Memory B cell (primary cell): Measurements from ENCODE around the gene HOXB5.

Source experiments
- ATAC-seq: fragments of 150-1000 bp; cut with Tn5 transposase; 2 replicates; pipeline ENCODE4 v1.10.0; 2021; ENCODE audit warnings: low read depth, mild to moderate bottlenecking, moderate library complexity
- DNase-seq, 2 donors: peaks; one replicate each; pipeline ENCODE4 v3.0.0; 2022; ENCODE audit warnings: low spot score in 2 of 2
- H3K27ac Mint-ChIP-seq: one replicate; pipeline ENCODE4 v1.8.0; 2022; ENCODE audit warnings: mild to moderate bottlenecking, moderate library complexity, mixed read lengths
- H3K27me3 Mint-ChIP-seq: one replicate; pipeline ENCODE4 v1.8.0; 2022; ENCODE audit warnings: mixed read lengths
- H3K36me3 Mint-ChIP-seq: one replicate; pipeline ENCODE4 v1.8.0; 2022; ENCODE audit warnings: mild to moderate bottlenecking, mixed read lengths
- H3K4me1 Mint-ChIP-seq: one replicate; pipeline ENCODE4 v1.8.0; 2022; ENCODE audit warnings: mixed read lengths
- H3K4me3 Mint-ChIP-seq: one replicate; pipeline ENCODE4 v1.8.0; 2022; ENCODE audit warnings: mild to moderate bottlenecking, moderate library complexity, mixed read lengths
- H3K9me3 Mint-ChIP-seq: one replicate; pipeline ENCODE4 v1.8.0; 2022; ENCODE audit warnings: mixed read lengths

HOXB5 gene

GRCh38 chr17:48593126-48593829 lies at the start of gene HOXB5:
Gene HOXB5, minus strand, starts transcription at chr17:48593779. Its CDS starts 97 bp downstream, at chr17:48593682.
- ATAC-seq = peak; percentile 16

DNA sequence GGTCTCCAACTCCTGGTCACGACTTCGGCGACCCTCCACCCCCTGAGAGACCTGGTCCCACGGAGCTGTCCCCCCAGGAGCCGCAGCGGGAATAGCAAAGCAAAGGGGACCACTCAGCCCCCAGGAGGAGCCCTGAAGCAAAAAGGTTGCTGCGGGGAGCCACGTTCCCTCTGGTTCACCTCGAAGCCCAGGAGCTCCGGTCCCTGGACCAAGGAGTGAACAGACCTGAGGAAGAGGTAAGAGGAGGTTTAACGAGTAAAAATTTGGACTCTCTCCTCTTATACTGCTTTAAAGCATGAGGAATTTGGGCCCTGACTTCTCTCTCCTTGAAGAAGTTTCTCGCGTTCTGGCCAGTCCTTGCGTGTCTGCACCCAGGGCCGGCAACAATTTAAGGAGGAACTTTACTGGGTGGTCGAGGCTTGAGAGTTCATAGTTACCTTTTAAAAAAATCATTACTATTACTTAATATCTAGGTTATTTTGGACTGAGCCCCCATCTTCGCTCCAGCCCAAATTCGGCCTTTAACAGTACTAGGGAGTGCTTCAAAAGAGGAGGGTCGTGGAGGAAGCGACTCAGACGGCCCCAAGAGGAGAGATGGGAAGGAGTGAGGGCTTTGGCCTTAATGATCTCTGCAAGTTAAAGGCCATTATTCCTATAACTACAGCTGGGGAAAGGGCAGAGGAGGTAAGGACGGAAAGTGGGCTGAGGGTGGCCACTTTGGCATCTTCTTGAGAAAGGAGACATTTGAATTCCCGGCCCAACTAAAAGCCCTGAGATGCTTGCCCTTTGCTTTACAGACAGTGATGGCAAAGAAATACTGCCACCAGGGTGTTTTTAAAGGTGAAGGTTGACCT lies 49.5 kb upstream of the HOXB5 start:
- no peaks in the 10 kb centered on the region for H3K9me3 Mint-ChIP-seq
- DNase-seq (no peak), ATAC-seq (no peak)
- no peak overlapping the region for H3K4me3 Mint-ChIP-seq
- H3K27ac Mint-ChIP-seq = no peak overlapping the region
- peaks cover 21% of the 10 kb centered on the region for H3K27me3 Mint-ChIP-seq
- peaks cover 17% of the 10 kb centered on the region for H3K4me1 Mint-ChIP-seq
- H3K36me3 Mint-ChIP-seq = no peaks in the 10 kb centered on the region

More at GRCh38 chr17:48593126-48593829, at the start of gene HOXB5:
- peak within 1 kb of the TSS; percentile 64 for H3K27ac Mint-ChIP-seq
- H3K36me3 Mint-ChIP-seq = no peaks in the 10 kb centered on the region
- H3K4me1 Mint-ChIP-seq = peaks cover 25% of the 10 kb centered on the region
- H3K27me3 Mint-ChIP-seq = peaks cover 54% of the 10 kb centered on the region
- peak within 1 kb of the TSS; percentile 58 for H3K4me3 Mint-ChIP-seq
- H3K9me3 Mint-ChIP-seq = no peaks in the 10 kb centered on the region
- DNase-seq = no peak

DNA sequence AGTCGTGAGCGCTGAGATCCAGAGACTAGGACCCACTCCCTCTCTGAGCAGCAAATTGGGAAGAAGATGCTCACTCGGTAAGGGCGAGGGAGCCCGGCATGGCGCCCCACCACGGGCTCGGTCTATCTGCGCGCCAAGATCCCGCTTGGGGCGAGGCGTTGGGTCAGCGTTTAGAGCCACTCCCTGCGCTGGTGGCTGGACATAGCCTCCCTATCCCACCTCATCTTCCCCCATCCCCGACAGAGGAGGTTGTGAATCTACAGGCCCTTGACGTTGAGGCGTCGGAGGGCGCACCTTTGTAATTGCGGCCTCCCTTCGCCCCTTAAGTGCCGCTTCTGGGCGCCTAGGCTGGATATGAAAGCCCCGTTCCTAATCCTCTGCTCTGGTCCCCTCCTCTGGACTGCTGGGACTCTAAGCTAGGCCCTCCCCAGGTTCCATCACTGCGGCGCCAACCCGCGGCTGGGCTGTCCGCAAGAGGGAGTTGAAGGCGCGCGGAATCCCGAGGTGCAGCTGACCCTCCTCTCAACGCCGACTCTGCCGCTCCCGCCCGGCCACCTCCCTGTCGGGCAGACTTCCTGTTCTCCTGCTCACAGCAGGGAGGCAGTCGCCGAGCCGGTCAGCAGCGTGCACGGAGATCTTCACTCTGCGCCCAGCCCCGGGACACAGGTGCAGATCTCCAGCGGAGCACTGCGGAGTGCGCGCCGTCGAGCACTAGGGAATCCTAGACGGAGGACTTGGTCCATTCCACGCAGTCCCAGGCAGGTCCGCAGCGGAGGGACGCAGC lies 48.7 kb upstream of the HOXB5 start:
- Mint-ChIP-seq H3K9me3 (no peaks in the 10 kb centered on the region), H3K27ac (no peak overlapping the region), H3K4me3 (no peak overlapping the region), H3K27me3 (peaks cover 25% of the 10 kb centered on the region), H3K36me3 (no peaks in the 10 kb centered on the region), H3K4me1 (peaks cover 12% of the 10 kb centered on the region)
- DNase-seq (no peak), ATAC-seq (no peak)

DNA sequence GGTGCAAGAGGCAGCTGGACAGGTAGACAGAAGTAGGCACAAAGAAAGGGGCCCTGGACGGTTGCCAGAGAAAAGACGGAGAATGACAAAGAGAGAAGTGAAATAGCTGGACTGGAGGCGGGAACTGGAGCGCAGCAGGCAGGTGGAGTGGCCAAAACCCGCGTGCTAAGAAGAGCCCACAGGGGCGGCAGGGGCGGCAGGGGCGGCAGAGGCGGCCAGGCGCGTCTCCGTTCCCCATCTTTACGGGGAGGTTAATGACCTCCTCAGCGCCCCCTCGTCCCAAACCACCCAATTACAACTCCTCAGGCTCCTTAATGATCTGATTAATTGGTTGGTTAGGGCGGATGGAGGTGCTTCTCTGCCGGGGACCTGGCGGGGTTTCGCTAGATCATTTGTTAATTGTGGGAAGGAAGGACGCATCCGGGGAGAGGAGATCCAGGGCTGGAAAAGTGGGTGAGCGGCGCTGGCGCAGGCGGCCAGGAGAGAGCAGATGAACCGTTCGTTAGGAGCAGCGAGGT lies 48.0 kb upstream of the HOXB5 start:
- Mint-ChIP-seq H3K4me1 (peaks cover 10% of the 10 kb centered on the region), H3K9me3 (no peaks in the 10 kb centered on the region), H3K36me3 (no peaks in the 10 kb centered on the region), H3K27ac (no peak overlapping the region), H3K27me3 (peaks cover 25% of the 10 kb centered on the region), H3K4me3 (no peak overlapping the region)
- DNase-seq (no peak), ATAC-seq (no peak)

DNA sequence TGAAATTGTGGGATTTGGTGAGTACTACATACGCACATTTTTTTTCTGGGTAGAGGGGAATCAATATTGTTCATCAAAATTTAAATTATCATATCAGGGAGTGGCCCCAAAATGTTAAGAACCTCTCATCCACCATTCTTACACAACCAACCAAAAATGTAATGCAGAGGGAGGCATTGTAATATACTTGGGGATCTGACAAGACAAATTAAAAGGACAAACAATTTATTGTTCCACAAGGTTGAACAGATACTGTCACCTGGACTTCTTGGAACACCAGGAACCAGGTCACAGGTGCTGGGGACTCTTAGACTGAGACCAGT lies 47.2 kb upstream of the HOXB5 start:
- peaks cover 8% of the 10 kb centered on the region for H3K4me1 Mint-ChIP-seq
- H3K27ac Mint-ChIP-seq = no peak overlapping the region
- no peak for DNase-seq
- no peak for ATAC-seq
- H3K9me3 Mint-ChIP-seq = no peaks in the 10 kb centered on the region
- no peak overlapping the region for H3K4me3 Mint-ChIP-seq
- H3K27me3 Mint-ChIP-seq = peaks cover 25% of the 10 kb centered on the region
- no peaks in the 10 kb centered on the region for H3K36me3 Mint-ChIP-seq

DNA sequence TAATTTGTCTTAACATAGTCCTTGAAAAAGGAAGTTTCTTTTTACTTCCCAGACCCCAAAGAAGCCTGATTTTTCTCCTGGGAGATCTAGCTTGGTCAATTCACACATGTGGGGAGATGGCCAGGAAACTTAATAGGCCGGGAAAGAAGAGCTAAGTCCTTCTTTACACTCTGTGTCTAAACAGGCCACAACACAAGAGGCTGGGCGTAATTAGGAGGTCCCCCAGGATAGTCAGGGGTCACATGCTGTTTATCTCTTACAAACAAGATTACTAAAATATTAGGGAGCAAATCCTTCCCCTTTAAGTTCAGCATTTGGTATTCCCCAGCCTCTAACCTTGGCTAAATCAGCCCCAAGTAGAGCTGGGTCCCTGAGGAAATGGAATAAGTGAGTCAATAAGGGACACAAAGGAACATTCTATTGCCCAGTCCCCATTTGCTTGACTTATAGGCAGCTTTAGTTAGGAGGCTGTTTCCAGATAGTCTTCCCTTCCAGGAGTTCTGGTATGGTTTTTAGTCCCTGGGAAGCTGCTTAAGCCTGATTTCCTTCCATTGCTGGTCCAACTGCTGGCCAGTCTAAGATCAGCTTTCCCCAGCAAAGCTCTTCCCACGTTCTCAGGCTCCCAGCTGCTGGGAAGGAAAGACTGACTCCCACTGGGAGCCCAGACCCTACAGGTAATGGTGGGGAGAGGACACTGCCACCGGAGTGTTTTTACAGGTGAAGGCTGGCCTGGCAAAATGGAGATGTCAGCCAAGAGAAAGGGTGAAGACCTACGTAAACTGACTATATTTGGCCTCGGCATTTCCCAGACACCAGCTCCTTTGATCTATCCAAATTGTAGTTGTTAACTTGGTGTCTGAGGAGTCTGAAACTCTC lies 46.6 kb upstream of the HOXB5 start:
- Mint-ChIP-seq H3K27ac (no peak overlapping the region), H3K9me3 (no peaks in the 10 kb centered on the region), H3K4me1 (peaks cover 8% of the 10 kb centered on the region), H3K4me3 (no peak overlapping the region), H3K36me3 (no peaks in the 10 kb centered on the region), H3K27me3 (peaks cover 25% of the 10 kb centered on the region)
- ATAC-seq = no peak
- DNase-seq = no peak

- ATAC-seq = no peak
- peaks cover 26% of the 10 kb centered on the region for H3K27me3 Mint-ChIP-seq
- peaks cover 8% of the 10 kb centered on the region for H3K4me1 Mint-ChIP-seq
- H3K36me3 Mint-ChIP-seq = no peaks in the 10 kb centered on the region
- H3K9me3 Mint-ChIP-seq = no peaks in the 10 kb centered on the region
- H3K4me3 Mint-ChIP-seq = no peak overlapping the region
- no peak overlapping the region for H3K27ac Mint-ChIP-seq
- no peak for DNase-seq
Observed at GRCh38 chr17:48639136-48639535, 45.6 kb upstream of the HOXB5 start.

DNA sequence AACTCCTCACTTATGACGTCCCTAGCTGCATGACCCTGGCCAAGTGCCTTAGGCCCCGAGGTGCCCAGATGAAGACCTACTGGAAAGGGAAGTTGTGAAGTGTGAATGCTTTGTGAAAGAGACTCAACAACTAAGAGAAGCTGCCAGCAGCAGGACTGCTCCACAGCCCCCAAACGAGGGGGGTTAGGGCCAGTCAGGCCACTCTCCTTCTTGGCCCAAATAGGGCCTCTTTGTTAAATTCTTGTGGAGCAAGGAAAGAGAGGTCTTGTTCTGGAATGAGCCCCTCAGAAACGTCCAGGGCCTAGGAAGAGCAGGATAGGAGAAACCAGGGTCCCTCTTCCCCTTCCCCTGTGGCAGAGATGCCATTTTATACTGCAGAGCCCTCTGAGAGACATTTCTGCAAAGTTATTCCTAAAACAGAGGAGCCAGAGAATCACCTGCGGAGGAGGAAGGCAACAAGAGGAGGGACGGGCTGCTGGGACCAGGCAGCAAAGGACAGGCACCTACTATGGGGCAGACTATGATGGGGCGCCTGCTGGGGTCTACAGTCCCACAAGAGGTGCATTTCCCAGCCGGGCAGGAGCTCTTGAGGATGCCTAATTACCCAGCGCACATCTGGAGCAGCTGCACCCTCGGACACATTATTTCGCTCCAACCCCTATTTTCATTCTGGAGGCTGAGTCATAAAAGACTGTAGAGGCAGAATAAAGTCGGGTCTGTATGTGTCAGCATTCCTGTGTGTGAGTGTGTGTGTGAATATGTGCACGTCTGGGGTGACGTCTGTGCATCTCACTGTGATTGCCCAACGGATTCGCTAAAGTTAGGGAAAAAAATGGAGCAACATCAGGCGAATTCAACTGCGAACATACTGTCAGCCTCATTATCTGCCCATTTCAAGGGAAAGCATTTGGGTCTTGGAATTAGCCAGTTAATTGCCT lies 44.0 kb upstream of the HOXB5 start:
- Mint-ChIP-seq H3K36me3 (no peaks in the 10 kb centered on the region), H3K9me3 (no peaks in the 10 kb centered on the region), H3K4me3 (no peak overlapping the region), H3K27ac (no peak overlapping the region), H3K4me1 (peaks cover 8% of the 10 kb centered on the region), H3K27me3 (peaks cover 28% of the 10 kb centered on the region)
- no peak for DNase-seq
- ATAC-seq = no peak

GRCh38 chr17:48636177-48637018 lies 42.8 kb upstream of the HOXB5 start:
- ATAC-seq = peak; percentile 34
- H3K27ac Mint-ChIP-seq = peak overlapping the region; percentile 42
- no peak overlapping the region for H3K4me3 Mint-ChIP-seq
- peaks cover 5% of the 10 kb centered on the region for H3K4me1 Mint-ChIP-seq
- H3K36me3 Mint-ChIP-seq = no peaks in the 10 kb centered on the region
- no peaks in the 10 kb centered on the region for H3K9me3 Mint-ChIP-seq
- no peak for DNase-seq
- peaks cover 29% of the 10 kb centered on the region for H3K27me3 Mint-ChIP-seq

DNA sequence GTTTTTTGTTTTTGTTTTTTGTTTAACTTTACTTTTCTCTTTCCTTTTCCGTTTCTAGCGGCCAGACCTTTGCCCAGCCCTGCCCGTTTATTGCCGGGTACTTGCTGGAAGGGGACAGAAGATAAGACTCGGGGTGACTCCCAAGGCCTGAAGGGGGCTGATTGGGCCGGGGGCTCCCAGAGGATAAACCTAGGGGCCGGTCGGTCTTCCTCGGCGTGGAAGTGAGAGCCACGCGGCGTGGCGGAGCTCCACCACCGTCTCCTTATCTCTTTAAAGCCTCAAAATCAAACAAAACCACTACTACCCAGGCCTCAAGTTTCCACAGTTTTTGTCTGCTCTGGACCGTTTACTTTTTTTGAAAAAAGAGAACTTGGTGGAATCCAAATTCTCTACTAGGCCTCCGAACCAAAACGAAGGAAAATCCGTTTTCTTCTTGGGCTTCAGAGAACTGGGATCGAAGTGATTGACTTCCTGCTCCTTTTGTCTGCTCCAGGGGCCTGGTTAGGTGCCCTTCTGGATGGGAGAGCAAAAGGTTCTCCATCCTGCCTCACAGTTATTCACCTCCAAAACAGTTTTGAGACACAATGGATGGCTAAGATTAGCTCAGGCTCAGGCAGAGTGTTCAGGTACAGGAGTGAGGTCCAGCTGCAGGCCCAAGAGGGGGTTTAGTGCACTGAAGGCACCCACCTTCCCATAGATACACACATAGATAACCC lies 41.1 kb upstream of the HOXB5 start:
- no peak for ATAC-seq
- Mint-ChIP-seq H3K27ac (no peak overlapping the region), H3K4me3 (no peak overlapping the region), H3K4me1 (peaks cover 3% of the 10 kb centered on the region), H3K36me3 (no peaks in the 10 kb centered on the region), H3K27me3 (peaks cover 36% of the 10 kb centered on the region), H3K9me3 (no peaks in the 10 kb centered on the region)
- DNase-seq = no peak

DNA sequence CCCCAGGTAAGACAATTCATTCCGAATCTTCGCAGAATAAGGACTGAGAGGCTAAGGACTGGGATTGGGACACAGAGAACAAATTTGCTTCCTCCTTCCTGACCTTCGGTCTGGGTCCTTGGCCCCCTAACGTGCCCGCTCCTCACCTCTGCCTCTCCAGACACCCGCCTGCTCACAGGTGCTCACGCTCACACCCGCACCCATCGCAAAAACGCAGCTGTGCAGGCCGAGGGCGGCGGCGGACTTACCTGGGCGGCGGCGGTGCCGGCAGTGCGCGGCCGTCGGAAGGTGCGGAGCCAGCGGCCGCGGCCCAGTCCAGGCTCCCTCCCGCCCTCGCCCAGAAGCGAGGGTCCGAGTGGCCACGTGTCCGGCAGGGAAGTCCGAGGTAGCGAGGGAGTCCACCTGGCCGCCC lies 39.7 kb upstream of the HOXB5 start:
- no peak overlapping the region for H3K4me3 Mint-ChIP-seq
- H3K9me3 Mint-ChIP-seq = no peaks in the 10 kb centered on the region
- H3K36me3 Mint-ChIP-seq = no peaks in the 10 kb centered on the region
- no peak for DNase-seq
- H3K27ac Mint-ChIP-seq = no peak overlapping the region
- H3K27me3 Mint-ChIP-seq = peaks cover 39% of the 10 kb centered on the region
- no peak for ATAC-seq
- peaks cover 3% of the 10 kb centered on the region for H3K4me1 Mint-ChIP-seq
